Activated T-cell treated with anti-CD3 and anti-CD28 coated beads, Interleukin-2, amount 50 U/mL, for 1 hour (primary cell): ENCODE results near the gene ABCE1.

ENCODE experiments used
- DNase-seq: peaks from one replicate; pipeline ENCODE4 v3.0.0-alpha.2; 2020

The ABCE1 gene

DNA sequence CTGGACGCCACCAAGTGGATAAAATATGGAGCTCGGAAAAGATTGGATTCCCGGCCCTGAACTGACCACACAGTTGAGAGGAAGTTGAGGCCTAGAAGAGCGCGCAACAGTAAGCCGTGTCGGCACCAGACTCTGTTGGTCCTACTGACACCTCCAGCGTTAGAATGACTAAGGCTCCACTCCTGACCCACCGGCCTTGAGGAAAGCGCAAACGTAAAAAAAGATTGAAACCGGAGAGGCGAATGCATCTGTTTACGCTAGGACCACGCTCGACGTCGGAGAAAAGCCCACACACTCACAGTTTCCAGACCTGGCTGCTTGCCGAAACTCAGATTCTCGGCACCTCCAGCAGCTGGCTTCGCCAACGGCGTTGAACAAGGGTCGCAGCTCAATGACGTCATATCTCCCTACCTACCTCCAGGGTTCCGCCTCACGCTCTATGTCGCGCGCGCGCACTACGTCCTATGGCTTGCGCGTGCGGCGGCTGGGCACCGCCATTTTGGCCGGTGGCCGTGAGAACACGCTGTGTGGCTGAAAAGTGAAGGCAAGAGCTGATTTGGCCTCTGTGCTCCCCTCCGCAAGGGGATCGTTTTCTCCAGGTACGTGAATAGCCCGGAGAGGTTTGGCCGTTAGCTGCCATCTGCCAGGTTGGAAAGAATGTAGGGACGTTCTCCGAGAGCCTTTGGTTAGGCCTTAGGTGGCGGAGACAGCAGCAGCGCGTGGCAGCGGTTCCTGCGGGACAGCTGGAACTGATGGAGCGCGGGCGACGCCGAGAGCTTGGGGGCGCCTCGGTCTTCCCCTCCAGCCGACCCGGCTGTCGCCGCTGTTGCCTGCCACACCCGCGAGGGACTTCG is at the start of gene ABCE1, which contains the start of gene ANAPC10:
Gene ABCE1, plus strand, starts transcription at position 491 of the 854 bp plus-strand sequence. CDS start 6,102 bp downstream, outside the sequence.
Gene ANAPC10, minus strand, starts transcription at position 376 of the 854 bp plus-strand sequence. CDS start 2,097 bp downstream, outside the sequence.
- peak; percentile 90 for DNase-seq

- DNase-seq, result no peak
Measured at GRCh38 chr4:145048817-145049216, 49.3 kb upstream of the ABCE1 start.

GRCh38 chr4:145049241-145049640 is 48.9 kb upstream of the ABCE1 start:
- DNase-seq, result no peak

DNA sequence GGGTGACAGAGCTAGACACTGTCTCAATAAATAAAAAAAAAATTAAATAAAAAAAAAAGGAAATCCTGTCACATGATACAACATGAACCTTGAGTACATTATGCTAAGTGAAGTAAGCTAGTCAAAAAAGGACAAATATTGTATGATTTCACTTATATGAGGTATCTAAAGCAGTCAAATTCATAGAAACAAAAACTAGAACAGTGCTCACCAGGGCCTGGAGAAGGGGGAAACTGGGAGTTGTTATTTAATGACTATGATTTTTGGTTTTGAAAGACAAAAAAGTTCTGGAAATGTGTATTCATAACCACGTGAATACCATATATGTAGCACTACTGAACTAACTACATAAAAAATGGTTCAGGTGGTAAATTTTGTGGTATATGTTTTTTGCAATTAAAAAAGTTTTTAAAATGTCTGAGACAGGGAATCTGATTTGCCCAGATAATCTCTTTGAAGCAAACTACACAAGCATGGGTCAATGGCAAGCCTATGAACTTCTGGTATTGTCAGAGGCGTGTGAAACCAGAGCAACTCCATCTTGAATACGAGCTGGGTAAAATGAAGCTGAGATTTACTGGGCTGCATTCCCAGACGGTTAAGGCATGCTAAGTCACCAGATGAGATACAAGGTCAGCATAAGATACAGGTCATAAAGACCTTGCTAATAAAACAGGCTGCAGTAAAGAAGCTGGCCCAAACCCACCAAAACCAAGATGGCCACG is 42.4 kb upstream of the ABCE1 start:
- DNase-seq, result no peak

DNA sequence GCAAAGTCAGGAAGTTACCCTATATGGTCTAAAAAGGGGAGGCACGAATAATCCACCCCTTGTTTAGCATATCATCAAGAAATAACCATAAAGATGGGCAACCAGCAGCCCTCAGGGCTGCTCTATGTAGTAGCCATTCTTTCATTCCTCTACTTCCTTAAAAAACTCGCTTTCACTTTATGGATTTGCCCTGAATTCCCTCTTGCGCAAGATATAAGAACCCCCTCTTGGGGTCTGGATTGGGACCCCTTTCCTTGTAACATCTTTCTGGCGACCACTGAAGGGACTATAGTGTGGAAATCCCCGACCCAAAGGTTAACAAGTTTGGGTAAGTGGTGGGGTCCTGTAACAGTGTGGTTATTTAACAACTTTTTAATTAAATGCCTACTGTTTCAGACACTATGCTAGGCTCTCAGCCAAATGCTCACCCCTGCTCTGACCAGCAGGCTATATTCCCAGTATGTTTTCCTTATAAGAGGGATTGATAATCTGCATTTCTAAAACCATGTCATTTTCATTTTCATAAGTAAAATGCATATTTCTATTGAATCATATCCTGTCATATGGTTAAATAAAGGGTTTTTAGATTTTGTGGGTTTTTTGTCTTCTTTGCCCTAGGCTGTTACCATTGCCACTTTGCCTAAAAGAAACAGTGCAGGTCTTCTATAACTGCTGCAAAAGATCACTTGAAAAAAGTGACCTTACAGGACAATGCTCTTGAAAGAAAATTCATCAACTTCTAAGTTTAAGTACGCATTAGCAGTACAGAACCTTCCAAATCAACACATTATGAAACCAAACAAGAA is 41.6 kb upstream of the ABCE1 start:
- no peak for DNase-seq

DNA sequence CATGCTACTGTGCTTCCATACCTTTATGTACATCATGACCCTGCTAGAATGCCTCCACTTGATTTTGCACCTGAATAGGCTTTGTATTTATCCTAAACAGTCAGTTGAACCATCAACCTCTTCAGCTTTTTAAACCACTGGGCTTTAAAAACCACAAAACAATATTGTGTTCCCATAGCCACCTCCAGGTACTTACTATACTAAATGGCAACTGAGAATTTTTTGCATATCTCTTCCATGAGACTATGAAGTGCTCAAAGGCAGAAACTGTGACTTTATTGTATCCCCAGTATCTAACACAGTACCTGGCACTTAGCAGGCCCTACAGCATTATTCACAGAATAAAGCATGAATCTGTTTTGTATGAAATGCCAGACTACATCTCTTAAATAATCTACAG is 39.9 kb upstream of the ABCE1 start:
- DNase-seq, result no peak

GRCh38 chr4:145061318-145061920 is 36.7 kb upstream of the ABCE1 start:
- no peak for DNase-seq

DNA sequence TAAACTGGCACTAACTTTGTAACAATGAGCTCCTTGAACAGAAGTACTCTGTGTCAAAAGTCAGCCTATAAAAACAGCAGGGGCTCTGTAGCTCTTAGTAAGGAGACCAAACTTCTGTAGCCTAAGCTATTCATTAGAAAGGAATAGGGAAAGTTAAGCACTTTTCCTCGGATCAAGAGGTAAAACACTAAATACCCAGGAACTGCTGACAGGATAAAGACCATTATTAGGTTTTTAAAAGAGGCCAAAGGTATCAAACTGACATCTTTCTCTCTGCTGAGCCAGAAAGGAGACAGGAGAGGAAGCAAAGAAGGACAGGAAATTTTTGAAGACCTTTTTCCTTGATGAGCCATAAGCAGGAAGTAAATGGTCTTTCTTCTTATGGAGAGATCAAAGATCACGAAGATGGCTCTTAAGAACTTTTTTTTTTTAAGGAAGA is 32.0 kb upstream of the ABCE1 start:
- no peak for DNase-seq

DNA sequence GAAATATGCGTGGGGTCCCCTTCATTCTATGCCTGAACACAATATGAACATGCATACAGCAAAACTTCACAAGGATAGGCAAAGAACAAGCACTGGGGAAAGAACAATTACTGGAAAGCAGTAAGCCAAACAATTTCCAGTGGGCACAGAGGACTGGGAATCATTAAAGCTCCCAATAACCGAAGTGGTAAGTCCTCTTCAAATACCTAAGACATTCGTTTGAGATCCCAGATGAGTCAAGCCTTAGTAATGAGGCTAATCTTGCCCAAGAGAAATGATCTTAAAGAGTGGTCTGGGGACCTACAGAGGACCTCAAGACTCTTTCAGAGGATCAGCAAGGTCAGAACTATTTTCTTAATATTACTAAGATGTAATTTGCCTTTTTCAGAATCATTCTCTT is 28.8 kb upstream of the ABCE1 start:
- DNase-seq, result no peak

DNA sequence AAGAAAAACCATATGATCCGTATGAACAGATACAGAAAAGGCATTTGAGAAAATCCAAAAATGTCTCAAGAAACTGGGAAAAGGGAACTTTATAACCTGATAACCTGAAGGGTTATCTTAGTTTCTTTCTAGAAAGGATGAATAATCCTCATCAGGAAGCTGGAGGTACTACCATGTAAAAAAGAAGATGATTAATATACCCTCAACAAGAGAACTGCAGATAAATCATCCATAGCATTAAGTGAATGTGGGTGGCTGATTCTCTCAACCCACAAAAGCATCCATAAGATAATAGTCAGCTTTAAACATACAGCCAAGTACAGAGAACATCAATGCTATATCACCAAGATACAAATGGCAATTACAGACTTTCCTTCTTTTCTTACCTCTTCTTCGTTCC is 26.6 kb upstream of the ABCE1 start:
- no peak for DNase-seq

DNA sequence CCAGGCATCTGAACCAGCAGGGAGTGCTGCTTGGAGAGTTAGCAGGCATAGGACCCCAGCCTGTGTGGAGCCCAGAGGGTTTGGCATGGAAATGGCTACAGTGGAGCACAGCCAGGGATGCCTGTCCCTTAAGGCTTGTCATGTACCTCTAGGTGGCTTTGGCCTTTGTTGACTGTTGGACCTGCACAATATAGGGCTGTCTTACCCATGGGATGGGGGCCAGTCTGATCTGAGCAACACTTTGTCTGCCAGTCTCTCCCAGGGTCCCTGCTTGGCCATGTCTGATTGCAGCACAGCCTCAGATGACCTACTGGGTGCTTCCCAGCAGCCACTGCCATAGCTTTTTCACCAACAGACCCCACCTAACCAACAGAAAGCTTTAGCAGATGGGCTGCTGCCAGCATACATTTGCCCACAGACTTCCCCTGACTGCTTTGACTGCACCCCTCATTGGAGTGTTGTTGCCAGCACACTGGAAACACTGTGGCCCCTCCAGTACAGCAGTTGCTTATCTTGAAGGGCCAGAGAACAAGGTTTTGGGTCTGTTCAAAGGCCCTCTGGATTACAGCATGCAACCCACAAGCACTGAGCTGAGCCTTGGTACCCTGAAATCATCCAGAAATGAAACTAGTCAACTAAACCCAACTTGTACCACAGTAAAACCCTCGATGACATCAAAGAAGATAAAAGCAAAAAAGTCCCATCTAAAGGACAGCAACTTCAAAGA is 22.2 kb upstream of the ABCE1 start:
- no peak for DNase-seq

DNA sequence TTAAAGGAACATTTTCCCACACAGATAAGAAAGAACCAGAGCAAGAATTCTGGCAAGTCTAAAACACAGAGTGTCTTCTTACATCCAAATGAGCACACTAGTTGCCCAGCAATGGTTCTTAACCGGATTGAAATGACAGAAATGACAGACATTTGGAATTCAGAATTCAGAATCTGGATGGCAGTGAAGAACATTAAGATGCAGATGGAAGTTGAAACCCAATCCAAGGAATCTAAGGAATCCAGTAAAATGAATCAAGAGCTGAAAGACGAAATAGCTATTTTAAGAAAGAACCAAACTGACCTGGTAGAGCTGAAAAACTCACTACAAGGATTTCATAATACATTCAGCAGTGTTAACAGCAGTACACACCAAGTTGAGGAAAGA is 21.6 kb upstream of the ABCE1 start:
- DNase-seq, result no peak

- no peak for DNase-seq
Measured at GRCh38 chr4:145081756-145082155, 16.4 kb upstream of the ABCE1 start.

GRCh38 chr4:145083891-145084605 is 14.1 kb upstream of the ABCE1 start:
- DNase-seq, result no peak

- no peak for DNase-seq
Measured at GRCh38 chr4:145090380-145090779, 7.7 kb upstream of the ABCE1 start.

GRCh38 chr4:145093638-145094037 is 4.5 kb upstream of the ABCE1 start:
- no peak for DNase-seq

GRCh38 chr4:145097331-145097820 is 735 bp upstream of the ABCE1 start:
- no peak for DNase-seq

DNA sequence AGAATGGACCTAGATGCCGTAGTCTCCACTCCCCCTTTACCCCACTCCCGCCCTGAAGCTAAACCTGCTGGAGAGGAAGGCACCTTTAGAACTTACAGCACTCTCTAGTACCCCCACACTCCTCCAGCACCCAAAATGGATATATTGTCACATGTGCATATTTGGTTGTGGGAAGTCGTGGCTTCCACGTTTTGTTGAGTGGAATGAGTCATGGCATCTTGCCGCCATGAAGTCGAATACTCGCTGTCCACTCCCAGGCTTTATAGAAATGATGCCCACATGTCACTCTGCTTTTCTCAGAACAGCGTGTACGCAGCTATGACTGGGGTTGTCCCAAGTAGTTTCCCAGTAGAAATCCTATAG is 545 bp downstream of the ABCE1 start:
- DNase-seq, result no peak

- no peak for DNase-seq
Measured at GRCh38 chr4:145099653-145100052, 1.5 kb downstream of the ABCE1 start.

GRCh38 chr4:145101091-145101490 is 3.0 kb downstream of the ABCE1 start:
- DNase-seq, result no peak

- no peak for DNase-seq
Measured at GRCh38 chr4:145102619-145103018, 4.5 kb downstream of the ABCE1 start.
